GM13977 (cell line): ENCODE data around the gene NAGPA.

Experiments used
- DNase-seq: peaks from one replicate; pipeline ENCODE4 v3.0.0; 2012; ENCODE audit warnings: low spot score
- CTCF ChIP-seq: IDR thresholded peaks from 2 replicates; pipeline ENCODE4 v1.5.1; 2012; ENCODE audit warnings: mild to moderate bottlenecking, control low read depth; ENCODE audit not compliant: insufficient read depth; ENCODE audit errors: extremely low read depth, missing control alignments
- in situ Hi-C: fragments of 300-500 bp; cut with MboI; formaldehyde crosslinking; loops from one replicate; pipeline ENCODE4 v1.12.0; 2022; ENCODE audit warnings: low sequenced_read_pairs, low pct_unique_long_range_greater_than_20kb, mixed read lengths, inconsistent platforms; ENCODE audit not compliant: unreplicated experiment

The NAGPA gene

GRCh38 chr16:5006348-5007193, 27.2 kb downstream of the NAGPA start:
- TF ChIP-seq CTCF, result no peak
- DNase-seq, result no peak
- in situ Hi-C loops, result no loop called here

DNA sequence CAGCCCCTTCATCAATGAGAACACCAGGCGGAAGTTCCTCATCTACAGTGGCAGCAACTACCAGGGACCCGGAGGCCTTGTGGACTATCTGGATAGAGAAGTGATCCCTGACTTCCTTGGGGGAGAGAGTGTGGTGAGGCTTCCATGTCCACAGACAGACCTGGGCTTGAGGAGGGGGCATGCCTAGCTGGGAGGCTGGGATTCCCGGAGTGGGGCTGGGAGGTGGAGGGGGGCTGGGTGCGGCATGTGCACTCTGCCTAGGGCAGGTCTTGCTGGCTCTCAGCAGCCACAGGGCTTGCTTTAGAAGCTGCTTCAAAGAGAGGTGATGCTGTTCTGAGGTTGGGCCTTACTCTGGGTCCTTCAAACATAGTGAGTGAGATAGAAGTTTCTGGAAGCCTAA, 27.8 kb downstream of the NAGPA start:
- no peak for TF ChIP-seq CTCF
- in situ Hi-C loops, result no loop called here
- no peak for DNase-seq

DNA sequence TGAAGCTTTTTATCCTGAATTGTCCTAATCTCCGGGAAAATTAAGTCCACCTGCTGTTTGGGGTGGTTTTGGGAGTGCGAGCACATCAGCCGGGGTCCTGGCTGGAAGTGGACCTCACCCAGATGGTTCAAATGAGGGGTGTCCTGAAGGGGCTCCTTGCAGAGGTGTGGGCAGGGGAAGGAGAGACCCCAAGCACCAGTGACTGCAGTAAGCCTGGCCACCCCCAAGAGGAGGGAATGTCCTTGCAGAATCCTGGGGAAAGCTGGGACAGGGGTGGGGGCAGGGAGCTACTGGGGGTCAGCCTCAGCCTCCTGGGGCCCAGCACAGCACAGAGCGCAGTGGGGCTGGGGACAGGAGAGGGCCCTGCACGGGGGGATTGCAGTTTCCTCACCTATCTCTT, 29.4 kb downstream of the NAGPA start:
- DNase-seq, result no peak
- in situ Hi-C loops, result no loop called here
- no peak for TF ChIP-seq CTCF

DNA sequence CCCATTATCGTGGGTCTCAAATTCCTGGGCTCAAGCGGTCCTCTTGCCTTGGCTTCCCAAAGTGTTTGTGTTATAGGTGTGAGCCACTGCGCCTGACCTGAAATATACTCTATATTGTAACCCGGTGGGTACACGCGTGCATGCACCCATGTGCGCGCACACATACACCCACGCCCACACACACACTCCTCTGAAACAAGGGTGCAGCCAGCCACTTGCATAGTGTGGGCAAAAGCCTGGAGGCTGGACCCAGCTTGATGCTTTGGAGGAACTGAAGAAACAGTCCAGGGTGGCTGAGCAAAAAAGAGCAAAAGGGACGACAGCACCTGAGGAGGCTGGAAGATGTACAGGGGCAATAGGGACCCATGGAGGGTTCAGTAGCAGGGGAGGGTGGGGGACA, 29.9 kb downstream of the NAGPA start:
- in situ Hi-C loops, result no loop called here
- DNase-seq, result no peak
- TF ChIP-seq CTCF, result no peak

GRCh38 chr16:5003211-5003610, 30.5 kb downstream of the NAGPA start:
- in situ Hi-C loops, result no loop called here
- no peak for TF ChIP-seq CTCF
- DNase-seq, result no peak

GRCh38 chr16:5002699-5003143, 31.0 kb downstream of the NAGPA start:
- in situ Hi-C loops, result no loop called here
- TF ChIP-seq CTCF, result no peak
- no peak for DNase-seq
